C4-2B (cell line): ENCODE measurements around the gene CHST11.
"Not testable (repeated sequence)": the region's sequence is repeated elsewhere in the genome, so short reads cannot be mapped to it uniquely, and the experiment has no call there.

Experiments used
- H3K27ac ChIP-seq: fragments of 450-650 bp; 2 replicates; pipeline ENCODE4 v1.5.1; 2017
- ZFX ChIP-seq: fragments of 450-650 bp; IDR thresholded peaks from 2 replicates; pipeline ENCODE4 v1.6.1; 2017
- TF ChIP-seq, protein P1 (sequence below): fragments of 450-650 bp; conservative IDR thresholded peaks from 2 replicates; pipeline ENCODE4 v1.5.1; 2017; ENCODE audit warnings: mild to moderate bottlenecking

Gene CHST11

DNA sequence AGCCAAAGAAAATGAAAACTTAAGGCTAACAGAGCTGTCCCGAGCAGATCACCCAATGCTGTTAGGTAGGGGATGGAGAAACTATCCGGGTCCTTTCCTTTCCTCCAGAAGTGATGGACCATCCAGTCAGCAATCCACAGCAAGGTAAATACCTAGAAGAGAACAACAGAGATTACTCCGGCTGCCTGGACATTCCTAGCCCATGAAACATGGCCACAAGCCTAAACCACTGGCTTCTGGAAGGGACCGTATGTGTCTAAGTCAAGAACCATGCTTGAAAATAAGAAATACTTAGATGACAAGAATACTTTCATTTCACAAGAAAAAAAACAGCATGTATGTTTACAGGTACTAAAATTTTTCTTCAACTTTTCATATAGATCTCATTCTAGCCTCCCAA is 348.4 kb downstream of the CHST11 start:
- no peak overlapping the region for H3K27ac ChIP-seq
- no peak for TF ChIP-seq ZFX
- TF ChIP-seq, protein P1, sequence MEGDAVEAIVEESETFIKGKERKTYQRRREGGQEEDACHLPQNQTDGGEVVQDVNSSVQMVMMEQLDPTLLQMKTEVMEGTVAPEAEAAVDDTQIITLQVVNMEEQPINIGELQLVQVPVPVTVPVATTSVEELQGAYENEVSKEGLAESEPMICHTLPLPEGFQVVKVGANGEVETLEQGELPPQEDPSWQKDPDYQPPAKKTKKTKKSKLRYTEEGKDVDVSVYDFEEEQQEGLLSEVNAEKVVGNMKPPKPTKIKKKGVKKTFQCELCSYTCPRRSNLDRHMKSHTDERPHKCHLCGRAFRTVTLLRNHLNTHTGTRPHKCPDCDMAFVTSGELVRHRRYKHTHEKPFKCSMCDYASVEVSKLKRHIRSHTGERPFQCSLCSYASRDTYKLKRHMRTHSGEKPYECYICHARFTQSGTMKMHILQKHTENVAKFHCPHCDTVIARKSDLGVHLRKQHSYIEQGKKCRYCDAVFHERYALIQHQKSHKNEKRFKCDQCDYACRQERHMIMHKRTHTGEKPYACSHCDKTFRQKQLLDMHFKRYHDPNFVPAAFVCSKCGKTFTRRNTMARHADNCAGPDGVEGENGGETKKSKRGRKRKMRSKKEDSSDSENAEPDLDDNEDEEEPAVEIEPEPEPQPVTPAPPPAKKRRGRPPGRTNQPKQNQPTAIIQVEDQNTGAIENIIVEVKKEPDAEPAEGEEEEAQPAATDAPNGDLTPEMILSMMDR: no peak

DNA sequence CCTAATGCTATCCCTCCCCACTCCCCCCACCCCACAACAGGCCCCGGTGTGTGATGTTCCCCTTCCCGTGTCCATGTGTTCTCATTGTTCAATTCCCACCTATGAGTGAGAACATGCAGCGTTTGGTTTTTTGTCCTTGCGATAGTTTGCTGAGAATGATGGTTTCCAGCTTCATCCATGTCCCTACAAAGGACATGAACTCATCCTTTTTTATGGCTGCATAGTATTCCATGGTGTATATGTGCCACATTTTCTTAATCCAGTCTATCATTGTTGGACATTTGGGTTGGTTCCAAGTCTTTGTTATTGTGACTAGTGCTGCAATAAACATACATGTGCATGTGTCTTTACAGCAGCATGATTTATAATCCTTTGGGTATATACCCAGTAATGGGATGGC is 349.4 kb downstream of the CHST11 start:
- not testable (repeated sequence) for H3K27ac ChIP-seq

DNA sequence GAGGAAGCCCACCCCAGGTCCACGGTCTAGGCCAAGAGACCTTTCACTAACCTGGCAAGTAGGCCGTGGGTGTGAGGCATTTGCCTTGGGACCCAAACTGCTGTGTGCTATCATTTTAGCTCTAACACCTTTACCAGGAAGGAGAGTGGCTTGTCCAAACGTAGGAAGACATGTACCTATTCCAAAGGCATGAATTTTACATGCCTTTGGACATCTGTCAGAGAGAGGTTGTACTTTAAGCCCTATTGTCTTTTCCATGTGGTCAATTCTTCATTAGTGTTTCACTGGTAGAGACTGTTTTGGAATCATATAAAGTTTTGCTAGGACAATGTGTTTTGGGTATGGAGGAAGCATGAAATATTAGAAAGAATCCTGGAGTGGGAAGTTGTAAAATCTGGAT is 352.5 kb downstream of the CHST11 start:
- TF ChIP-seq, protein P1: no peak
- no peak for TF ChIP-seq ZFX

DNA sequence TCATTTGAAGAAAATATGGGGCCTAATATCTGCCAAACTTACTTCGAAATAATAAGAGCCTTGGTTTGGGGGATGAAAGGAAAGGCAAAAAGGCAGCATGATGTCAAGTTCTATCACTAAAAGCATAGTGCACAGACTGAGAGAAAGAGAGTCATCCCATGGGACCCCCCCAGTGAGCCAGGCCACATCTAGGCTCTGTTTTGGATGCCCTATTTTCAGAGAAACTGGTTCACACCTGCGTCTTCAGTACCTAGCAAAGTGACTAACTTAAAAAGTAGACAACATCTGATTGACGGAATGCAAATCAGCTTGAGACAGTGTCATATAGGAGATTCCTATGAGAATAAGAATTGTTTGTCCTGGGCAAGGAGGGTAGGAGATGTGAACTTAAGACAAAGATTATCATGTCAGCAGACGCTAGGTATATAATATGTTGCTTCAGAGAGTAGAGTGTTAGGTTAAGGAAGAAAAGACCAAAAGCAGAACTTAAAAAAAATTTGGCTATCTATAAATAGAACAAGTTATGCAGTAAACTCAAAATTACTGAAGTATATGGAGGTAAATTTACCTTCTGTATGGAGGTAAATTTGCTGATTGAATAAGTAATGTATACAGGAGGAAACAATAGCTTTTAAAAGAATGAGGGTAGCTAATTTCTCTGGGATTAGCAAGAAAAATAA is 353.1 kb downstream of the CHST11 start:
- no peak overlapping the region for H3K27ac ChIP-seq
- no peak for TF ChIP-seq ZFX
- TF ChIP-seq, protein P1: no peak

More for the DNA sequence above, 352.5 kb downstream of the CHST11 start:
- H3K27ac ChIP-seq: no peak overlapping the region
